HG02885 (cell line): ENCODE results near the gene CBX3.
"Not testable (repeated sequence)": the region's sequence is repeated elsewhere in the genome, so short reads cannot be mapped to it uniquely, and the experiment has no call there.

Experiments
- ATAC-seq: cut with Tn5 transposase; IDR thresholded peaks from one replicate; pipeline ENCODE4 v1.9.1; 2021; ENCODE audit warnings: mild to moderate bottlenecking; ENCODE audit not compliant: unreplicated experiment, poor library complexity

CBX3 gene

DNA sequence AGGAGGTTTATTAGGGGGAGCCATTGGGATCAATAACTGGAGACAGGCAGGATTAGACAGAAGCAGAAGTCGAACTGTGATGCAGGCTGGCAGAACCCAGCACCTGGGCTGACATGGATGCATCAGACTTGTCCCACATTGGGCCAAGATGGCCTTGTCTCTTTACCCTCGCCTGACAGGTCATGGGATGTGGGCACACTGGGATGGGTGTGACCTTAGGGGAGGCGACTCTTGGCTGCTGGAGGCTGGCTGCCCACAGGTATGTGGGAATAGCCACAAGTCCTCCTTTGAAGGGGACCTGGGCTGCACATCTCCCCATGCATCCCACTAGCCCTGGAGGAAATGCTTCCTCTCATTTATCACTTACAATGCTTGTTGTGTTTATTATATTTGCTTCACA lies 32.3 kb upstream of the CBX3 start:
- ATAC-seq = no peak

GRCh38 chr7:26170663-26171062 lies 30.9 kb upstream of the CBX3 start:
- ATAC-seq = no peak

- ATAC-seq = no peak
Observed at GRCh38 chr7:26171601-26172000, 29.9 kb upstream of the CBX3 start.

DNA sequence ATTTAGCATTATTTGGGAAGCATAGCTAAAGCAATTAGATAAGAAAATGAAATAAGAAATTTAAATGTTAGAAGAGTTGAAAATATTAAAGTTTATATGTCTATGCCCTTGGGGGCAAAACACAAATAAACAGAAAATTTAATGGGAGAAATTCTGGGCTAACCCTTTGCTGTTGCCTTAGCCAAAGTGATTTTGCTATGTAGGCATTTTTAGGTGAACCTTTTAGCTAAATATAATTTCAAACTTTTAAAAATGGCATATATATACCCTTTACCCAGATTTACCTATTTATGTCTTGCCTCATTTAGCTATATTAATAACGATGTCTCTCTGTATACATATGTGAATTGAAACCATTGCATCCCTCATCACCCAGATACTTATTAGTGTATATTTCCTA lies 29.5 kb upstream of the CBX3 start:
- no peak for ATAC-seq

- ATAC-seq = not testable (repeated sequence)
Observed at GRCh38 chr7:26175903-26176302, 25.6 kb upstream of the CBX3 start.

DNA sequence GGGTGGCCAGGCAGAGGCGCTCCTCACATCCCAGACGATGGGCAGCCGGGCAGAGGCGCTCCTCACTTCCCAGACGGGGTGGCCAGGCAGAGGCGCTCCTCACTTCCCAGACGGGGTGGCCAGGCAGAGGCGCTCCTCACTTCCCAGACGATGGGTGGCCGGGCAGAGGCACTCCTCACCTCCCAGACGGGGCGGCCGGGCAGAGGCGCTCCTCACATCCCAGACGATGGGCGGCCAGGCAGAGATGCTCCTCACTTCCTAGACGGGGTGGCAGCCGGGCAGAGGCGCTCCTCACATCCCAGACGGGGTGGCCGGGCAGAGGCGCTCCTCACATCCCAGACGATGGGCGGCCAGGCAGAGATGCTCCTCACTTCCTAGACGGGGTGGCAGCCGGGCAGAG lies 24.8 kb upstream of the CBX3 start:
- ATAC-seq = not testable (repeated sequence)

DNA sequence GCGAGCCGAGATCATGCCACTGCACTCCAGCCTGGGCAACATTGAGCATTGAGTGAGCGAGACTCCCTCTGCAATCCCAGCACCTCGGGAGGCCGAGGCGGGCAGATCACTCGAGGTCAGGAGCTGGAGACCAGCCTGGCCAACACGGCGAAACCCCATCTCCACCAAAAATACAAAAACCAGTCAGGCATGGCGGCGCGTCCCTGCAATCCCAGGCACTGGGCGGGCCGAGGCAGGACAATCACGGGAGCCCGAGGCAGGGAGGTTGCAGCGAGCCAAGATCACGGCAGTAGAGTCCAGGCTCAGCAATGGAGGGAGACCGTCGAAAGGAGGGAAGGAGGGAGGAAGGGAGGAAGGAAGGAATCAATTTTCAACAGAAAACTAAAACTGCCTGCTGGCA lies 24.3 kb upstream of the CBX3 start:
- not testable (repeated sequence) for ATAC-seq

- no peak for ATAC-seq
Observed at GRCh38 chr7:26178272-26178960, 23.1 kb upstream of the CBX3 start.

GRCh38 chr7:26179422-26179821 lies 22.1 kb upstream of the CBX3 start:
- ATAC-seq = no peak

- ATAC-seq = no peak
Observed at GRCh38 chr7:26179826-26180497, 21.6 kb upstream of the CBX3 start.

DNA sequence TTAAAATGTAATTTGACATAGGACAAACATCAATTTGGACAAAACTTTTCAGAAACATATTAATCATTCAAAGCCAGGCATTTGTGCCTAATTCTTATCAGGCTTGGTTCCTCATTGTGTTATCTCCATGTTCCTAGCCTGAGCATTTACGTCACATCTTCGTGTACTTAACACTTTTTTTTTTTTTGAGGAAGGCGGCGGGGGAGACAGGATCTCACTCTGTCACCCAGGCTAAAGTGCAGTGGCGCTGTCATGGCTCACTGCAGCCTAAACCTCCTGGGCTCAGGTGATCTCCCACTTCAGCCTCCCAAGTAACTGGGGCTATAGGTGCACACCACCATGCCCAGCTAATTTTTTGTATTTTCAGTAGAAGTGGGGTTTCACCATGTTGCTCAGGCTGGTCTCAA lies 20.8 kb upstream of the CBX3 start:
- no peak for ATAC-seq

- no peak for ATAC-seq
Observed at GRCh38 chr7:26181474-26182227, 19.9 kb upstream of the CBX3 start.

GRCh38 chr7:26182283-26182682 lies 19.3 kb upstream of the CBX3 start:
- no peak for ATAC-seq

DNA sequence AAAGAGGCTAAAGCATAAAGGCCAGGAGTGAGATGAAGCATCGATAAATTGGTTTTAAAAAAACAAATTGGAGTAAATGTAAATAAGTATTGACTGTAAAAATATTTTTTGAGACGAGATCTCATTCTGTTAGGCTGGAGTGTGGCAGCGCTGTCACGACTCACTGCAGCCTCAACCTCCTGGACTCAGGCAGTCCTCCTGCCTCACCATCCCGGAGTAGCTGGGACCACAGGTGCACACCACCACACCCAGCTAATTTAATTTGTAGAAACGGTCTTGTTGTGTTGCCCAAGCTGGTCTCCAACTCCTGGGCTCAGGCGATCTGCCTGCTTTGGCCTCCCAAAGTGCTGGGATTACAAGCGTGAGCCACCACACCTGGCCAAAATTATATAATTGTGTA lies 18.8 kb upstream of the CBX3 start:
- no peak for ATAC-seq

DNA sequence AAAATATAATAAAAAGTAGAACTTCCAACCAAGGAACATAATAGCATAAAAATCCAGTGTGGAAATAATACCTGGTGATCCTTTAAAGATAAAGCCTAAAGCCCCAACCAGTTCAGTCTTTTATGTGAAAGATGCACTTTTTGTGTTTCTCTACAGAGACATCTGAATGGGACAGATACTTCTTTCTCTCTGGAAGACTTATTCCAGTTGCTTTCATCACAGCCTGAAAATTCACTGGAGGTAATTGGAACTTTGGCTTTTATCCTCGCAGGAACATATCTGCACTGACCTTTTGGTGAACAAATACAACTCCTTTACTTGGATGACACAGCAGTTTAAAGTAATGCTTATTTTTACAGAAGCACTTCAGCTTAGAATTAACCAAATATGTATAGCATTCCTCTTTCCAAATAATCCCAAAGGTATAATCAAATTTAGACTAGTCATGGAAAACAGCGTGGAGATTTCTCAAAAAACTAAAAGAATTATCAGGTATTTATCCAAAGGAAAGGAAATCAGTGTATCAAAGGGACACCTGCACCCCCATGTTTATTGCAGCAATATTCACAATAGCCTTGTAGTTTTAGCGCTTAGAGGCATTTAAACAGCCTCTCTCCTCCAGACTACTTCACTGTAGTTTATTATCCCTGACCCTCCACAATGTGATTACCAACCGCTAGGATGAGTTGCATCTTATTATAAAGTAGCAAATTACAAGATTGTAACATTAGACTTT lies 17.8 kb upstream of the CBX3 start:
- no peak for ATAC-seq

DNA sequence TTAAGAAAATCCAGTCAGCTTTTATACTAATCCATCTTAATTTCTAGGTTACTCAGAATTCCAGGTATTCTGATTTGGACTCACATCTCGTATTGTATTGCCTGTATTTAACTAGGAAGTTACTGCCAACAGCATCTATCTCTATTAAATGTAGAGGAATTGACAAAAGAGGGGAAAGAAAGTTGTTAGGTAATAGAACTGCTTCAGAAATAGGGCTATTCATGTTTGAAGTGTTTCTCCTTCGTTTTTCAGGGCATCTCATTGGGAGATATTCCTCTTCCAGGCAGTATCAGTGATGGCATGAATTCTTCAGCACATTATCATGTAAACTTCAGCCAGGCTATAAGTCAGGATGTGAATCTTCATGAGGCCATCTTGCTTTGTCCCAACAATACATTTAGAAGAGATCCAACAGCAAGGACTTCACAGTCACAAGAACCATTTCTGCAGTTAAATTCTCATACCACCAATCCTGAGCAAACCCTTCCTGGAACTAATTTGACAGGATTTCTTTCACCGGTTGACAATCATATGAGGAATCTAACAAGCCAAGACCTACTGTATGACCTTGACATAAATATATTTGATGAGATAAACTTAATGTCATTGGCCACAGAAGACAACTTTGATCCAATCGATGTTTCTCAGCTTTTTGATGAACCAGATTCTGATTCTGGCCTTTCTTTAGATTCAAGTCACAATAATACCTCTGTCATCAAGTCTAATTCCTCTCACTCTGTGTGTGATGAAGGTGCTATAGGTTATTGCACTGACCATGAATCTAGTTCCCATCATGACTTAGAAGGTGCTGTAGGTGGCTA lies 17.1 kb upstream of the CBX3 start:
- ATAC-seq = not testable (repeated sequence)

DNA sequence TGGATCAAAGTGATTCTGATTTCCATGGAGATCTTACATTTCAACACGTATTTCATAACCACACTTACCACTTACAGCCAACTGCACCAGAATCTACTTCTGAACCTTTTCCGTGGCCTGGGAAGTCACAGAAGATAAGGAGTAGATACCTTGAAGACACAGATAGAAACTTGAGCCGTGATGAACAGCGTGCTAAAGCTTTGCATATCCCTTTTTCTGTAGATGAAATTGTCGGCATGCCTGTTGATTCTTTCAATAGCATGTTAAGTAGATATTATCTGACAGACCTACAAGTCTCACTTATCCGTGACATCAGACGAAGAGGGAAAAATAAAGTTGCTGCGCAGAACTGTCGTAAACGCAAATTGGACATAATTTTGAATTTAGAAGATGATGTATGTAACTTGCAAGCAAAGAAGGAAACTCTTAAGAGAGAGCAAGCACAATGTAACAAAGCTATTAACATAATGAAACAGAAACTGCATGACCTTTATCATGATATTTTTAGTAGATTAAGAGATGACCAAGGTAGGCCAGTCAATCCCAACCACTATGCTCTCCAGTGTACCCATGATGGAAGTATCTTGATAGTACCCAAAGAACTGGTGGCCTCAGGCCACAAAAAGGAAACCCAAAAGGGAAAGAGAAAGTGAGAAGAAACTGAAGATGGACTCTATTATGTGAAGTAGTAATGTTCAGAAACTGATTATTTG lies 16.3 kb upstream of the CBX3 start:
- no peak for ATAC-seq

DNA sequence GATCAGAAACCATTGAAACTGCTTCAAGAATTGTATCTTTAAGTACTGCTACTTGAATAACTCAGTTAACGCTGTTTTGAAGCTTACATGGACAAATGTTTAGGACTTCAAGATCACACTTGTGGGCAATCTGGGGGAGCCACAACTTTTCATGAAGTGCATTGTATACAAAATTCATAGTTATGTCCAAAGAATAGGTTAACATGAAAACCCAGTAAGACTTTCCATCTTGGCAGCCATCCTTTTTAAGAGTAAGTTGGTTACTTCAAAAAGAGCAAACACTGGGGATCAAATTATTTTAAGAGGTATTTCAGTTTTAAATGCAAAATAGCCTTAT lies 15.7 kb upstream of the CBX3 start:
- no peak for ATAC-seq
